Kidney capillary endothelial cell (primary cell): Measurements from ENCODE around the gene PAN2.
"Not testable (repeated sequence)": the region's sequence is repeated elsewhere in the genome, so short reads cannot be mapped to it uniquely, and the experiment has no call there.

ENCODE experiments used
- DNase-seq: peaks from one replicate; pipeline ENCODE4 v3.0.0-alpha.2; 2018; ENCODE audit warnings: low spot score

PAN2 gene

DNA sequence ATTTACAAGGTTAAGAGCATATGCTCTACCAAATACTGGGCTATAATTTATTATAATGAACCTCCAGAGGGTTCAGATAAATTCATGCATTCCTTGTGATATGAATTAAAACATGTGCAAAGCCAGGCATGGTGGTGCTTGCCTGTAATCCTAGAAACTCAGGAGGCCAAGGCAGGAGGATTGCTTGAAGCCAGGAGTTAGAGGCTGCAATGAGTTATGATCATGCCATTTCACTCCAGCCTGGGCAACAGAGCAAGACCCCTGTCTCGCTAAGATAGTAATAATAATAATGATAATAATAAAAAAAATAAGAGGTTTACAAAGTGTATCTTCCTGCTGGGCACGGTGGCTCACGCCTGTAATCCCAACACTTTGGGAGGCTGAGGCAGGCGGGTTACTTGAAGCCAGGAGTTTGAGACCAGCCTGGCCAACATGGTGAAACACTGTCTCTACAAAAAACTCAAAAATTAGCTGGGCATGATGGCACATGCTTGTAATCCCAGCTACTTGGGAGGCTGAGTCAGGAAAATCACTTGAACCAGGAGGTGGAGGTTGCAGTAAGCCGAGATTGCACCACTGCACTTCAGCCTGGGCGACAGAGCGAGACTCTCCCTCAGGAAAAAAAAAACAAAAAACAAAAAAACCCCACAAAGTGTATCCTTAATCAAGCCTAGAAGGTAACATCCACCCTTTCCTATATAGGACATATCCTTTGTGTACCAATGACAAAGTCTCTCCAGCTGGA is 26.4 kb downstream of the PAN2 start:
- DNase-seq: no peak

DNA sequence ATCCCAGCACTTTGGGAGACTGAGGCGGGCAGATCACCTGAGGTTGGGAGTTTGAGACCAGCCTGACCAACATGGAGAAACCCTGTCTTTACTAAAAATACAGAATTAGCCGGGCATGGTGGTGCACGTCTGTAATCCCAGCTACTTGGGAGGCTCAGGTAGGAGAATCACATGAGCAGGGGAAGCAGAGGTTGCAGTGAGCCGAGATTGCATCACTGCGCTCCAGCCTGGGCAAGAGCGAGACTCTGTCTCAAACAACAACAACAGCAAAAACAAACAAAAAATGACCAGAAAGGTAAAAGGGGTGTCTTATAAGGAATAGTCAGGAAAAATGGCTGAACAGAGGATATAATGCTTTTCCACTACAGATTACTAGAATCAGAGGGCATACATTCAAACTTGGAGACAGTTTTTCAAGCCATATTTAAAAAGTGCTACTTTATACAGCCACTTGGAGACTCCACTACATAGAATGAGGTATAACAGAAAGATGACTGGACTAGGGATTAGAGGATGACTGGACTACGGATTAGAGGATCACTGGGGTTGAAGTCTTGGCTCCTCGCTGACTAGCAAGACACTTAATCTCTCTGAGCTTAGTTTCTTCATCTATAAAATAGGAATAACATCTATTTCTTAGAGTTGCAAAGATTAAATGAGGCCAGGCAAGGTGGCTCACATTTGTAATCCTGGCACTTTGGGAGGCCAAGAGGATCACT is 28.8 kb downstream of the PAN2 start:
- DNase-seq: no peak

GRCh38 chr12:56304276-56304675 is 29.5 kb downstream of the PAN2 start:
- no peak for DNase-seq

DNA sequence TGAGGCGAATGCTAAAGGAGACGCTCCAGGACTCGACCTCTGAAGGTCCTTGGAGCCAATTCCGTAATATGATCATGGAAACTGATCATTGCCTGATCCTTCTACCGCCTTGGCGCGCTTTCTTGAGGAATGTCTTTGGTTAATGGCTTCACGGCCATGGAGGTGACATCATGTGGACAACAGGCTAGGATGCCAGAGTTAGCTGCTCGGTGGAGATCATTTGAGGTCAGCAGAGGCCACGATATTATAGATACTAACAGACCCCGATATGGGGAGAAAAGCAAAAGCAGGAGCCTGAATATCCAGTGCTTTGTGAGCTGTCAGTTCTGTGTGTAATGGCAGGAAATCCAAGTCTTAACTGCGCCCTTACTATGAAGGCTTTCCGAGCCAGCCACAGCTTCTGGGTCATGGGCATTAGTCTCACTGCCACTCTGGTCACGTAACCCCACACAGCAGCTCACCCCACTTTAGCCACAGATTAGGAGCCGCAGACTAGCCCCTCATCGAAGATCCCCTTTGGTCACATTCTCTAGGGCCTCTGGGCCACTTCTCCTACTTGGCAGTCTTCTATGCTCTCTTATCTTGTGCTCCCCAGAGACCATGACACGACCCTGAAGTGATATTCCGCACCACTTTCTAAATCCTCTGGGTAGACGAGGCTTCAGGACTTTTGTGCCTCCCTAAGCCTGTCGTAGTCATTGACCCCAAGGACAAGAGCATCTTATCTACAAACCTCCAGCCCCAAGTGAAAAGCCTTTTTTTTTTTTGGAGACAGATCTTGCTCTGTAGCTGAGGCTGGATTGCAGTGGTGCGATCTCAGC is 32.9 kb downstream of the PAN2 start:
- no peak for DNase-seq

- DNase-seq: peak; percentile 97
Measured at GRCh38 chr12:56299853-56300643, 33.8 kb downstream of the PAN2 start, which contains the start of gene CS. Gene CS, minus strand, starts transcription at chr12:56300330. Its CDS starts 129 bp downstream, at chr12:56300201.

DNA sequence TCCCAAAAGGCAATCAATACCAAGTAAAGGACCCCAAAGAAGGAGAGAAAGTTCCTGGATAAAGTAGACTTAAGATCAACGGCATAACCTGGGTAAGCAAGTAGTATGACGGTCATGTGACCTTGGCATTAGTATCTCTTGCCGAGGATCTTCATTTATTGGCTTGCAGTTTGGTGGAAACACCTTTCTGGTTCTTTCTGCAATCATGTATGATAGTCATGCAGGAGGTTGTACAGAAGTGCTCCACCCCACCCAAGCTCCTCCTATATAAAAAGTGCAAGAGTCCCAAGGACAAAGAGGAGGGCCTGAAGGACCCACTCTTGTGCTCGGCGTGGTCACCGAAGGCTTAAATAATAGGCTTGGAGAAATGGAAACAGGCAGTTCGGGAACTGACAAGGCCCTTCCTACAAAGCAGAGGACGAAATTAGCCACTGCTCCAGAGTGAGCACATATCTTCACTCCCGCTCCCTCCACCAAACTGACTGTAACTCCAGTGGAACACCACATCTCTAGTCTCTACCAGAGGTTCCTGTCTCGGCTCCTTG is 34.4 kb downstream of the PAN2 start:
- DNase-seq: no peak

DNA sequence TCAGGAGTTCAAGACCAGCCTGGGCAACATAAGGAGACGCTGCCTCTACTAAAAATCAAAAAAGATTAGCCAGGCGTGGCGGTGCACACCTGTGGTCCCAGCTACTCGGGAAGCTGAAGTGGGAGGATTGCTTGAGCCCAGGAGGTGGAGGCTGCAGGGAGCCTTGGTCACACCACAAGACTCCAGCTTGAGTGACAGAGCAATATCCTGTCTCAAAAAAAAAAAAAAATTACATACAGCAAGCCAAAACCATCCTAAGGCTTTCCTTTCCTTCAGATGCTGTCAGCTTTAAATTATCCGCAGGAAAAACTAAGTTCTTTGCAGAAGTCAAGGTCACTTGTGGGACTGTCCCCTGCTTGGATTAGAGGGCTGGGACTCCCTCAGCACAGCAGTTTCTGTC is 35.0 kb downstream of the PAN2 start:
- DNase-seq: no peak

GRCh38 chr12:56297400-56297799 is 36.4 kb downstream of the PAN2 start:
- no peak for DNase-seq

- no peak for DNase-seq
Measured at GRCh38 chr12:56296295-56296694, 37.5 kb downstream of the PAN2 start.

- DNase-seq: no peak
Measured at GRCh38 chr12:56293795-56294194, 40.0 kb downstream of the PAN2 start.

DNA sequence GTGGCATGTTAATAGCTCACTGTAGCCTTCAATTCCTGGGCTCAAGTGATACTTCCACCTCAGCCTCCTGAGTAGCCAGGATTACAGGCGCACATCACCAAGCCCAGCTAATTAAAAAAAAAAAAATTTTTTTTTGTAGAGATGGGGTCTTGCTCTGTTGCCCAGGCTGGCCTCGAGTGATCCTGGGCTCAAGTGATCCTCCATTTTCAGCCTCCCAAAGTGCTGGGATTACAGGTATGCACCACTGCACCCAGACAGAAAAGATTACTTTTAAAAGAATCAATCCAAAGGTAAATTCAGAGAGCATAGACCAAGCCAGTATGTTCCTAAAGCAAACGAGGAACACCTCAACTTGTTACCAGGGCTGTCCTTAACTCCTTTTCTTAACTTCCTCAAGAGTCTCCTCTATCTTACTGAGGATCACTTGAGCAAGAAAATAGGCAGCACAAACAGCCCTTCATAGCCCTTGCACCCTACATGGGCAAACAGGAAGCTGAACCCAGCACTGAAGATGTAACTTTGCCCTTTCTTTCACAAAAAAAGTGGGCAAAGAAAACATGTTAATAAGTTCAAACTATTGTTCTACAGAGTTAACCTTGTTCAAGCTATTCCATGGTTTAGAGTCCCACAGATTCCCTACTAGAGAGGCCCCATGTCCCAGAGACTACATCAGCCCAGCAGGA is 45.0 kb downstream of the PAN2 start:
- no peak for DNase-seq

DNA sequence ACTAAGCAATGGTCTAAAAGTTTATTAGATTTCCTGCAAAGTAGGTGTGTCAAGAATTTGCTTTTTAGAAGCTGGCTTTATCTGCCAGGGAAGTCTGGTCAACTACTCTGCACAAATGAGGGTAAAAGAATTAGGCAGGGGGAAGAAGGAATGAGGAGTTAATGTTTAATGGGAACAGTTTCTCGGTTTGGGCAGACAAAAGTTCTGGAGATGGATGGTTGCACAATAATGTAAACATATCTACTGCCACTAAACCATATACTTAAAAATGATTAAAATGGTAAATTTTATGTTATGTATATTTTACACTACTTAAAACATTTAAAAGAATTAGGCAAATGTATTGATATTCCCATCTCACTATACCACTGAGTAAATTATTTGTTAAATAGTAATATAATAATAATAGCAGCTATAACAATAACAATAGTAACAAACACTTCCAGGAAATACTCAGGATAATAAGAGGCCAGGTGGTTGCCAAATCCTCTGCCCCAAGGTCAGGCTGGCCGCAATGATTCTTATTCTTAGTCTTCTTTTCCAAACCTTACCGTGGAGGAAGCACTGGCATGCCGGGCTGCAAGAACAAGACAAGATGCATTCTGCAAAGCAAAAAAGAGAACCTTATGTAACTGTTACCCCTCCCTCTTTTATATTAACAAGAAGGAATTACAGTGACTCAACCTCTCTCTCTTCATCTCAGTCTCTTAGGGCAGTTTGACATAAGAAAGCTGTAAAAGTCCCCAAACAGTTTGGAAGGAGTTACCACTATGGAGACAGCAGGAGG is 47.6 kb downstream of the PAN2 start:
- no peak for DNase-seq

DNA sequence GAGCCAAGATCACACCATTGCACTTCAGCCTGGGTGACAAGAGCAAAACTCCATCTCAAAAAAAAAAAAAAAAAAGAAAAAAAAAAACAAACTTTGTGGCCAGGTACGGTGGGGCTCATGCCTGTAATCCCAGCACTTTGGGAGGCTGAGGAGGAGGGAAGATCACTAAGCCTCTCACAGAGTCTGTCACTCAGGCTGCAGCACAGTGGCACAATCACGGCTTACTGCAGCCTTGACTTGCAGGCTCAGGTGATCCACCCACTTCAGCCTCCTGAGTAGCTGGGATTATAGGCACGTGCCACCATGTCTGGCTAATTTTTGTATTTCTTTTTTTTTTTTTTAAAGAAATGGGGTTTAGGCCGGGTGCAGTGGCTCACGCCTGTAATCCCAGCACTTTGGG is 49.5 kb downstream of the PAN2 start:
- not testable (repeated sequence) for DNase-seq

DNA sequence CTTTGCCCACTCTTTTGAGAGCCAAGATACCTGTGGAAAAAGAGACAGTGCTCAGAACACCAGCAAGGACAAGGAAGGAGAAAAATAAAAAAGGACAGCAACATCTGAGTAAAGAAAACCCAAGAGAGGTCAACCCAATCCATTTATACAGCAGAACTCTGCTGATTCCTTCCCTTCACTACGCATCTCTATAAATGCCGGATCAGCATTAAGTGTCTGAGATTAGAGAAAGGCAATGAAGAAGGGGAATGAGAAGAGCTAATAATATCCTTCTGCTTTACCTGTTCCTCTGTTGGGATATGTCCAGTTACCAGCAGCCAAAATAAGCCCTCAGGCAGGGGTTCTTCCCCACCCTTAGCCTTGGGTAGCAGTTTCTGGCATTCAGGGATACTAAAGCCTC is 51.2 kb downstream of the PAN2 start:
- no peak for DNase-seq

DNA sequence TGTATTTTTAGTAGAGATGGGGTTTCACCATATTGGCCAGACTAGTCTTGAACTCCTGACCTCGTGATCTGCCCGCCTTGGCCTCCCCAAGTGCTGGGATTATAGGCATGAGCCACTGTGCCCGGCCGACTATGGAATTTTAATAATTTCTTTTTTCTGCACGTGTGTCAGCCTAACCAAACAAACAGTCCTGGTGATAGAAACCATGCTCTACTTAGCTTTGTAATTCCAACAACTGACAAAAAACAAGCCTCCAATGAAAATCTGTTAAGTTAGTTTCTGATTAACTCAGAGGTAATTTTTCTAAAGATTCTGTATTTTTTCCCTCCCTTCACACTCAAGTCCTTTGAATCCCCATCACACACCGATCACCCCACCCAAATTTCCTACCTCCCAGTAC is 51.8 kb downstream of the PAN2 start:
- DNase-seq: no peak

- DNase-seq: no peak
Measured at GRCh38 chr12:56280849-56281248, 53.0 kb downstream of the PAN2 start.

DNA sequence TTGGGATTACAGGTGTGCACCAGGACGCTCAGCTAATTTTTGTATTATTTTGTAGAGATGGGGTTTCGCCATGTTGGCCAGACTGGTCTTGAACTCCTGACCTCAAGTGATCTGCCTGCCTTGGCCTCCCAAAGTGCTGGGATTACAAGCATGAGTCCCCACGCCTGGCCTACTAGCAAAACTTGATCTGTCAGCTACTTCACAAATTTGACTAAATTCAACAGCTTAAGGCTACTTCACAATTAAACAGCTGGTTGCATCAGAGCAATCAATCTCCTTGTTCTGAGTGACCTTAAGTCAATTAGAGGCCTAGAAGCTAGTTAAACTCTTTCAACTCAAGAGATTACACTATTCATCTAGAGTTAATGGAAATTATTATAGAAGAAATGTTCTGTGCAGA is 54.9 kb downstream of the PAN2 start:
- no peak for DNase-seq

DNA sequence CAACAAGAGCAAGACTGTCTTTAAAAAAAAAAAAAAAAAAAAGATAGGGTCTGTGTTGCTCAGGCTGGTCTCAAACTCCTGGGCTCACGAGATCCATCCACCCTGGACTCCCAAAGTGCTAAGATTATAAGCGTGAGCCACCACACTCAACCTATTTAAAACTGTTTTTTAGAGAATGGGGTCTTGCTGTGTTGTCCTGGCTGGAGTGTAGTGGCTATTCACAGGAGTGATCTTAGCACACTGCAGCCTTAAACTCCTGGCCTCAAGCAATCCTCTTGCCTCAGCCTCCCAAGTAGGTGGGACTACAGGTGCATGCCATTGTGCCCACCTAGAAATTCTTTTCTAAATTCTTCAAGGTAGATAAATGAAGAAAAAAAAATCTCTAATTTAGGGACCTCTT is 59.5 kb downstream of the PAN2 start:
- DNase-seq: no peak

- not testable (repeated sequence) for DNase-seq
Measured at GRCh38 chr12:56272468-56272867, 61.3 kb downstream of the PAN2 start.

- DNase-seq: no peak
Measured at GRCh38 chr12:56271031-56271430, 62.8 kb downstream of the PAN2 start.
